ENCODE results near the gene XPC.
"Not testable (repeated sequence)": the region's sequence is repeated elsewhere in the genome, so short reads cannot be mapped to it uniquely, and the experiment has no call there.

Gene XPC

GRCh38 chr3:14110699-14111098 lies 67.7 kb downstream of the XPC start:
- no peak for DNase-seq
- in situ Hi-C loops (cut with HindIII; ENCODE audit: low pct_ligation_motif_present, low pct_unique_long_range_greater_than_20kb, low sequenced_read_pairs): no loop called here

GRCh38 chr3:14109821-14110220 lies 68.6 kb downstream of the XPC start:
- in situ Hi-C loops (cut with HindIII; ENCODE audit: low pct_ligation_motif_present, low pct_unique_long_range_greater_than_20kb, low sequenced_read_pairs); DNase-seq: not testable (repeated sequence)

- in situ Hi-C loops (cut with HindIII; ENCODE audit: low pct_ligation_motif_present, low pct_unique_long_range_greater_than_20kb, low sequenced_read_pairs): no loop called here
- no peak for DNase-seq
Observed at GRCh38 chr3:14097616-14098391, 80.6 kb downstream of the XPC start.

- in situ Hi-C loops (cut with HindIII; ENCODE audit: low pct_ligation_motif_present, low pct_unique_long_range_greater_than_20kb, low sequenced_read_pairs): no loop called here
Observed at GRCh38 chr3:14096742-14097141, 81.7 kb downstream of the XPC start.

More at GRCh38 chr3:14096742-14097141, 81.7 kb downstream of the XPC start:
- DNase-seq: no peak

Measured in ACHN (cell line).